ENCODE results near the gene CRYBG3. TPM values are rescaled to one million over a fixed set of nuclear protein-coding genes. Genes with fewer than 3 reads are reported as not detected.

CRYBG3 gene
- polyA plus RNA-seq, 1 donor (not counting 4 experiments of a cell fraction or from before 2014, with no cell fraction given): 6.9 TPM

GRCh38 chr3:97916576-97916975 is 94.8 kb downstream of the CRYBG3 start:
- H3K27ac ChIP-seq (ENCODE audit: control insufficient read depth, insufficient read depth, low read length): no peak overlapping the region
- H3K4me3 ChIP-seq (ENCODE audit: control insufficient read depth in 2 of 3, extremely low read depth in 1 of 3, insufficient read depth in 2 of 3, low read depth in 1 of 3, low read length in 3 of 3): no peak overlapping the region
- H3K4me2 ChIP-seq (ENCODE audit: control insufficient read depth, extremely low read depth, insufficient read depth, low read depth, low read length): no peak overlapping the region
- no peaks in the 10 kb centered on the region for H4K20me1 ChIP-seq (ENCODE audit: control insufficient read depth, extremely low read depth, insufficient read depth, low read length)
- H2AFZ ChIP-seq (ENCODE audit: control insufficient read depth, low read length): no peak overlapping the region
- no peak for DNase-seq (ENCODE audit: low read depth, low spot score)
- no peaks in the 10 kb centered on the region for H3K9me3 ChIP-seq (ENCODE audit: control insufficient read depth, low read depth, low read length)
- H3K79me2 ChIP-seq (ENCODE audit: control insufficient read depth, insufficient read depth, low read length): no peaks in the 10 kb centered on the region
- dilution Hi-C loops (cut with MboI; ENCODE audit: extremely low pct_ligation_motif_present, low sequenced_read_pairs): no loop called here
- FAIRE-seq: no peak
- no peak for TF ChIP-seq EZH2 (IDR thresholded peaks at IDR 0.05; ENCODE audit: low read length)
- no peak for TF ChIP-seq CTCF (optimal IDR thresholded peaks at IDR 0.05 in 1 of 3, IDR thresholded peaks at IDR 0.05 in 1 of 3, conservative IDR thresholded peaks at IDR 0.05 in 1 of 3; ENCODE audit: extremely low read depth in 1 of 3, insufficient read depth in 2 of 3, low read length in 3 of 3)
- H3K36me3 ChIP-seq (ENCODE audit: control insufficient read depth in 2 of 2, extremely low read depth in 1 of 2, insufficient read depth in 2 of 2, low read length in 2 of 2): no peaks in the 10 kb centered on the region
- no peak overlapping the region for H3K9ac ChIP-seq (ENCODE audit: control insufficient read depth, extremely low read depth, insufficient read depth, low read length)
- H3K4me1 ChIP-seq (ENCODE audit: control insufficient read depth, extremely low read depth, insufficient read depth, low read length): peaks cover 24% of the 10 kb centered on the region
- no peaks in the 10 kb centered on the region for H3K27me3 ChIP-seq (ENCODE audit: control insufficient read depth, extremely low read depth, insufficient read depth, low read length)
- H3K9me1 ChIP-seq (ENCODE audit: control insufficient read depth, extremely low read depth, insufficient read depth, low read length): no peaks in the 10 kb centered on the region

- H3K36me3 ChIP-seq (ENCODE audit: control insufficient read depth in 2 of 2, extremely low read depth in 1 of 2, insufficient read depth in 2 of 2, low read length in 2 of 2): no peaks in the 10 kb centered on the region
- peaks cover 24% of the 10 kb centered on the region for H3K4me1 ChIP-seq (ENCODE audit: control insufficient read depth, extremely low read depth, insufficient read depth, low read length)
- H3K4me2 ChIP-seq (ENCODE audit: control insufficient read depth, extremely low read depth, insufficient read depth, low read depth, low read length): peak overlapping the region; percentile 43
- DNase-seq (ENCODE audit: low read depth, low spot score): no peak
- TF ChIP-seq EZH2 (IDR thresholded peaks at IDR 0.05; ENCODE audit: low read length): no peak
- TF ChIP-seq CTCF (optimal IDR thresholded peaks at IDR 0.05 in 1 of 3, IDR thresholded peaks at IDR 0.05 in 1 of 3, conservative IDR thresholded peaks at IDR 0.05 in 1 of 3; ENCODE audit: extremely low read depth in 1 of 3, insufficient read depth in 2 of 3, low read length in 3 of 3): no peak
- no peaks in the 10 kb centered on the region for H3K27me3 ChIP-seq (ENCODE audit: control insufficient read depth, extremely low read depth, insufficient read depth, low read length)
- H4K20me1 ChIP-seq (ENCODE audit: control insufficient read depth, extremely low read depth, insufficient read depth, low read length): no peaks in the 10 kb centered on the region
- dilution Hi-C loops (cut with MboI; ENCODE audit: extremely low pct_ligation_motif_present, low sequenced_read_pairs): no loop called here
- no peaks in the 10 kb centered on the region for H3K9me1 ChIP-seq (ENCODE audit: control insufficient read depth, extremely low read depth, insufficient read depth, low read length)
- FAIRE-seq: peak; percentile 84
- no peak overlapping the region for H3K27ac ChIP-seq (ENCODE audit: control insufficient read depth, insufficient read depth, low read length)
- H3K9me3 ChIP-seq (ENCODE audit: control insufficient read depth, low read depth, low read length): no peaks in the 10 kb centered on the region
- no peak overlapping the region for H3K9ac ChIP-seq (ENCODE audit: control insufficient read depth, extremely low read depth, insufficient read depth, low read length)
- H2AFZ ChIP-seq (ENCODE audit: control insufficient read depth, low read length): no peak overlapping the region
- H3K79me2 ChIP-seq (ENCODE audit: control insufficient read depth, insufficient read depth, low read length): no peaks in the 10 kb centered on the region
- H3K4me3 ChIP-seq (ENCODE audit: control insufficient read depth in 2 of 3, extremely low read depth in 1 of 3, insufficient read depth in 2 of 3, low read depth in 1 of 3, low read length in 3 of 3): no peak overlapping the region
Measured at GRCh38 chr3:97917813-97918536, 96.2 kb downstream of the CRYBG3 start.
